Muscle layer of duodenum (tissue), 2 donors: ENCODE results near the gene GPR78.

ENCODE experiments used
- H3K27ac ChIP-seq: one replicate; pipeline ENCODE4 v1.7.0; 2013; ENCODE audit warnings: mild to moderate bottlenecking, low read length
- H3K27me3 ChIP-seq: one replicate; pipeline ENCODE4 v1.7.0; 2013; ENCODE audit warnings: low read depth, mild to moderate bottlenecking, control low read depth, low read length
- H3K36me3 ChIP-seq, 2 donors: one replicate each; pipeline ENCODE4 v1.7.0; 2013; ENCODE audit warnings: low read length in 2 of 2, control low read depth in 1 of 2, mild to moderate bottlenecking in 1 of 2; ENCODE audit not compliant: insufficient read depth in 2 of 2, control insufficient read depth in 1 of 2
- H3K4me1 ChIP-seq, 2 donors: one replicate each; pipeline ENCODE4 v1.7.0; 2013; ENCODE audit warnings: low read length in 2 of 2, mild to moderate bottlenecking in 2 of 2, control low read depth in 1 of 2, moderate library complexity in 1 of 2; ENCODE audit not compliant: insufficient read depth in 2 of 2, control insufficient read depth in 1 of 2
- H3K4me3 ChIP-seq, 2 donors: one replicate each; pipeline ENCODE4 v1.7.0; 2013; ENCODE audit warnings: low read length in 2 of 2, low read depth in 1 of 2, mild to moderate bottlenecking in 1 of 2
- H3K9me3 ChIP-seq, 2 donors: one replicate each; pipeline ENCODE4 v1.7.0; 2013; ENCODE audit warnings: low read length in 2 of 2, control low read depth in 1 of 2, mild to moderate bottlenecking in 1 of 2; ENCODE audit not compliant: control insufficient read depth in 1 of 2
- donor health status: healthy.

Gene GPR78

GRCh38 chr4:8590546-8590880 lies 10.3 kb downstream of the GPR78 start:
- H3K36me3 ChIP-seq: no peaks in the 10 kb centered on the region
- peaks cover 0 to 12% of the 10 kb centered on the region in 2 donors for H3K4me1 ChIP-seq
- H3K4me3 ChIP-seq: no peak overlapping the region
- no peaks in the 10 kb centered on the region for H3K9me3 ChIP-seq
- no peak overlapping the region for H3K27ac ChIP-seq
- H3K27me3 ChIP-seq: peaks cover 23% of the 10 kb centered on the region

GRCh38 chr4:8591114-8591513 lies 10.9 kb downstream of the GPR78 start:
- Histone ChIP-seq H3K36me3 (no peaks in the 10 kb centered on the region), H3K9me3 (no peaks in the 10 kb centered on the region), H3K4me1 (peaks cover 0 to 12% of the 10 kb centered on the region in 2 donors), H3K27ac (no peak overlapping the region), H3K27me3 (peaks cover 23% of the 10 kb centered on the region), H3K4me3 (no peak overlapping the region)

- Histone ChIP-seq H3K27ac (no peak overlapping the region), H3K36me3 (no peaks in the 10 kb centered on the region), H3K4me3 (no peak overlapping the region), H3K9me3 (no peaks in the 10 kb centered on the region), H3K4me1 (peaks cover 0 to 12% of the 10 kb centered on the region in 2 donors), H3K27me3 (peaks cover 23% of the 10 kb centered on the region)
These were observed 11.6 kb downstream of the GPR78 start for GRCh38 chr4:8591626-8592365.

- H3K27ac ChIP-seq: no peak within 1 kb of the TSS
These were observed 12.4 kb downstream of the GPR78 start, which contains the start of gene CPZ for GRCh38 chr4:8592366-8593263. CPZ (plus strand) TSS chr4:8592765; CDS start chr4:8592834, 69 bp downstream.

GRCh38 chr4:8593264-8594096 lies 13.3 kb downstream of the GPR78 start:
- H3K4me3 ChIP-seq: peak overlapping the region; percentile 7 to 32
- peaks cover 0 to 12% of the 10 kb centered on the region in 2 donors for H3K4me1 ChIP-seq
- H3K9me3 ChIP-seq: no peaks in the 10 kb centered on the region
- H3K27ac ChIP-seq: no peak overlapping the region
- peaks cover 23% of the 10 kb centered on the region for H3K27me3 ChIP-seq
- no peaks in the 10 kb centered on the region for H3K36me3 ChIP-seq

More at GRCh38 chr4:8592366-8593263, 12.4 kb downstream of the GPR78 start, which contains the start of gene CPZ:
- Histone ChIP-seq H3K27me3 (peaks cover 23% of the 10 kb centered on the region), H3K9me3 (no peaks in the 10 kb centered on the region), H3K4me1 (peaks cover 0 to 12% of the 10 kb centered on the region in 2 donors), H3K4me3 (peak within 1 kb of the TSS; percentile 7 to 32), H3K36me3 (no peaks in the 10 kb centered on the region)

- no peaks in the 10 kb centered on the region for H3K36me3 ChIP-seq
- H3K9me3 ChIP-seq: no peaks in the 10 kb centered on the region
- H3K4me1 ChIP-seq: peaks cover 0 to 12% of the 10 kb centered on the region in 2 donors
- peaks cover 23% of the 10 kb centered on the region for H3K27me3 ChIP-seq
- no peak overlapping the region for H3K4me3 ChIP-seq
- no peak overlapping the region for H3K27ac ChIP-seq
These were observed 14.2 kb downstream of the GPR78 start for GRCh38 chr4:8594097-8595038.

GRCh38 chr4:8595237-8596087 lies 15.3 kb downstream of the GPR78 start:
- Histone ChIP-seq H3K36me3 (no peaks in the 10 kb centered on the region), H3K27me3 (peaks cover 23% of the 10 kb centered on the region), H3K9me3 (no peaks in the 10 kb centered on the region), H3K4me3 (no peak overlapping the region), H3K4me1 (peaks cover 0 to 12% of the 10 kb centered on the region in 2 donors), H3K27ac (no peak overlapping the region)

GRCh38 chr4:8596891-8597290 lies 16.7 kb downstream of the GPR78 start:
- peaks cover 0 to 12% of the 10 kb centered on the region in 2 donors for H3K4me1 ChIP-seq
- H3K36me3 ChIP-seq: no peaks in the 10 kb centered on the region
- H3K27me3 ChIP-seq: peaks cover 23% of the 10 kb centered on the region
- H3K27ac ChIP-seq: no peak overlapping the region
- no peaks in the 10 kb centered on the region for H3K9me3 ChIP-seq
- no peak overlapping the region for H3K4me3 ChIP-seq

GRCh38 chr4:8597319-8597718 lies 17.1 kb downstream of the GPR78 start:
- H3K9me3 ChIP-seq: no peaks in the 10 kb centered on the region
- no peak overlapping the region for H3K4me3 ChIP-seq
- H3K36me3 ChIP-seq: no peaks in the 10 kb centered on the region
- peaks cover 18% of the 10 kb centered on the region for H3K27me3 ChIP-seq
- H3K4me1 ChIP-seq: peaks cover 0 to 10% of the 10 kb centered on the region in 2 donors
- H3K27ac ChIP-seq: no peak overlapping the region
